ENCODE data around the gene EFL1.

Gene EFL1

DNA sequence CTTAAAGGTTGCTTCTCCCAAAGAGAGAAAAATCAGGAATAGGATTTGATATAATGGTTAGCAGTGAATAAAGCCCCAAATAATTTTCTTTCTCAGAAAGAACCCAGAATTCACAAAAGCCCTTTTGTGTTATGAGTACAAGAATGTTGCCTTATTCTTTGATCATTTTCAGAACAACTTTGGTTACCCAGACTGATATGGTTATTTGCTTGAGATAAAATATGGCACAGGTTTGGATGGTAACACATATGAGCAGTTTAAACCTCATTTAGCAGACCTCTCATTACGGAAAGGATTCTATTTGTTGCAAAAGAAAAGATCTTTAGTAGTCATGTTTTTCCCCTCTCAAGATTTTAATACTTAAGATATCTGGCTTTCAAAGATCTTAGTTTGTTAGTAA, 111.9 kb downstream of the EFL1 start:
- Histone ChIP-seq H3K9me3 (ENCODE audit: insufficient read depth, low read depth, low read length) (no peaks in the 10 kb centered on the region), H3K27me3 (ENCODE audit: insufficient read depth, low read length) (no peaks in the 10 kb centered on the region), H3K4me2 (ENCODE audit: low read length) (no peak overlapping the region), H3K4me1 (ENCODE audit: control insufficient read depth in 1 of 2, insufficient read depth in 2 of 2, low read length in 2 of 2) (peaks cover 0 to 2% of the 10 kb centered on the region in 2 experiments), H4K91ac (ENCODE audit: low read depth, low read length) (no peak overlapping the region), H3K4ac (ENCODE audit: low read depth, low read length) (no peak overlapping the region), H3K9ac (ENCODE audit: low read length) (no peak overlapping the region), H3K14ac (ENCODE audit: low read length) (no peak overlapping the region), H3K79me2 (ENCODE audit: control insufficient read depth, insufficient read depth, low read length, poor library complexity) (no peaks in the 10 kb centered on the region), H3K27ac (ENCODE audit: low read depth, low read length) (no peak overlapping the region), H4K8ac (ENCODE audit: low read depth, low read length) (no peak overlapping the region), H3K4me3 (ENCODE audit: low read depth, low read length) (no peak overlapping the region), H2AFZ (ENCODE audit: insufficient read depth, low read length, poor library complexity) (no peak overlapping the region), H3K36me3 (ENCODE audit: control insufficient read depth in 1 of 2, insufficient read depth in 2 of 2, low read length in 2 of 2) (no peaks in the 10 kb centered on the region), H3K23ac (ENCODE audit: low read length) (no peak overlapping the region), H2AK5ac (ENCODE audit: low read length) (no peak overlapping the region), H2BK12ac (ENCODE audit: low read length) (no peak overlapping the region), H3K18ac (ENCODE audit: low read length) (no peak overlapping the region), H2BK5ac (ENCODE audit: low read depth, low read length, poor library complexity) (no peak overlapping the region), H2BK120ac (ENCODE audit: insufficient read depth, low read length, poor library complexity) (no peak overlapping the region), H4K12ac (ENCODE audit: low read depth, low read length) (no peak overlapping the region), H3K79me1 (ENCODE audit: low read length) (no peaks in the 10 kb centered on the region)
- no peak for DNase-seq
- no CpG with 5 or more reads among the region's 1 CpG for WGBS (ENCODE audit: extremely low coverage, insufficient coverage, insufficient read length)

DNA sequence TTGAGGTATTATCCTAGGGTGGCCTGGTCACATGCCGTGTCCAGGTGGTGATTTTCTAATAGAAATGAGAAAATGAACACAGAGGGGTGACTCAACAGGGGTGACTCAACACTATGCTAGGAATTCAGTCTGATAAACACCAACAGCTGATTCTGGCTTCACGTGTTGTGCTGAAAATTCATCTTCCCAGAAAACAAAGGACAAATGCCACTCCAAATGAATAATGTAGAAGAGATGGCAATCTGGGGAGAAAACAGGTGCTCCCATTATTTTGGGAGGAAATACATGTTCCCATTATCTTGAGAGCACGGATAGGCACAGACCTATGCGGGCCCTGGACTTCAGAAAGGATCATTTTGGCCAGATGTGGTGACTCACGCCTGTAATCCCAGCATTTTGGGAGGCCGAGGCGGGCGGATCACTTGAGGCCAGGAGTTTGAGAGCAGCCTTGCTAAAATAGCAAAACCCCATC, 115.5 kb downstream of the EFL1 start:
- Histone ChIP-seq H4K12ac (ENCODE audit: low read depth, low read length) (no peak overlapping the region), H4K91ac (ENCODE audit: low read depth, low read length) (no peak overlapping the region), H2BK12ac (ENCODE audit: low read length) (no peak overlapping the region), H3K27ac (ENCODE audit: low read depth, low read length) (no peak overlapping the region), H3K18ac (ENCODE audit: low read length) (no peak overlapping the region), H2AFZ (ENCODE audit: insufficient read depth, low read length, poor library complexity) (no peak overlapping the region), H3K79me2 (ENCODE audit: control insufficient read depth, insufficient read depth, low read length, poor library complexity) (no peaks in the 10 kb centered on the region), H3K14ac (ENCODE audit: low read length) (no peak overlapping the region), H4K8ac (ENCODE audit: low read depth, low read length) (no peak overlapping the region), H3K4me3 (ENCODE audit: low read depth, low read length) (no peak overlapping the region), H3K9me3 (ENCODE audit: insufficient read depth, low read depth, low read length) (no peaks in the 10 kb centered on the region), H3K79me1 (ENCODE audit: low read length) (no peaks in the 10 kb centered on the region), H3K23ac (ENCODE audit: low read length) (no peak overlapping the region), H3K4ac (ENCODE audit: low read depth, low read length) (no peak overlapping the region), H2BK120ac (ENCODE audit: insufficient read depth, low read length, poor library complexity) (no peak overlapping the region), H3K36me3 (ENCODE audit: control insufficient read depth in 1 of 2, insufficient read depth in 2 of 2, low read length in 2 of 2) (no peaks in the 10 kb centered on the region), H2BK5ac (ENCODE audit: low read depth, low read length, poor library complexity) (no peak overlapping the region), H3K4me2 (ENCODE audit: low read length) (no peak overlapping the region), H3K27me3 (ENCODE audit: insufficient read depth, low read length) (no peaks in the 10 kb centered on the region), H3K4me1 (ENCODE audit: control insufficient read depth in 1 of 2, insufficient read depth in 2 of 2, low read length in 2 of 2) (peaks cover 0 to 2% of the 10 kb centered on the region in 2 experiments), H3K9ac (ENCODE audit: low read length) (no peak overlapping the region), H2AK5ac (ENCODE audit: low read length) (no peak overlapping the region)
- no CpG with 5 or more reads among the region's 8 CpGs for WGBS (ENCODE audit: extremely low coverage, insufficient coverage, insufficient read length)
- DNase-seq = peak; percentile 88 to 89

DNA sequence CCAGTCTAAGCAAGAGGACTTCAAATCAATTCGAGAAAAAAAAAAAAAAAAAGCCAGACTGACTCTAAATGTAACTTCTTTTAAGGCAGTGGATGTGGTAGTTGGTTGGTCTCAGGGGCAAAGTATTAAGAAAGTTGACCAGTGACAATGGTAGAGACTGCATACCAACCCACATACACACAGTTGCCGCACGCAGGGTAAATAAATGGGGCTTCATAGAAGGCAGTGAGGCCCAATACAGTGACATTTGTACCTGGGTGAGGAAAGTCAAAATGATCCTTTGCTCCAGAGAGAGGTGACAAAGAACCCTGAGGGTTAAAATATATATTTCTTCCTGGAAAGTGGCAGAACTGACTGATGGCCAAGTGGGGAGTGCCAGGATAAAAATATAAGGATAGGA, 116.0 kb downstream of the EFL1 start:
- Histone ChIP-seq H3K23ac (ENCODE audit: low read length) (no peak overlapping the region), H3K36me3 (ENCODE audit: control insufficient read depth in 1 of 2, insufficient read depth in 2 of 2, low read length in 2 of 2) (no peaks in the 10 kb centered on the region), H3K79me2 (ENCODE audit: control insufficient read depth, insufficient read depth, low read length, poor library complexity) (no peaks in the 10 kb centered on the region), H4K8ac (ENCODE audit: low read depth, low read length) (no peak overlapping the region), H2AK5ac (ENCODE audit: low read length) (no peak overlapping the region), H2BK120ac (ENCODE audit: insufficient read depth, low read length, poor library complexity) (no peak overlapping the region), H3K18ac (ENCODE audit: low read length) (no peak overlapping the region), H3K79me1 (ENCODE audit: low read length) (no peaks in the 10 kb centered on the region), H4K91ac (ENCODE audit: low read depth, low read length) (no peak overlapping the region), H3K4ac (ENCODE audit: low read depth, low read length) (no peak overlapping the region), H3K4me2 (ENCODE audit: low read length) (no peak overlapping the region), H4K12ac (ENCODE audit: low read depth, low read length) (no peak overlapping the region), H3K4me1 (ENCODE audit: control insufficient read depth in 1 of 2, insufficient read depth in 2 of 2, low read length in 2 of 2) (peaks cover 0 to 2% of the 10 kb centered on the region in 2 experiments), H3K14ac (ENCODE audit: low read length) (no peak overlapping the region), H3K27me3 (ENCODE audit: insufficient read depth, low read length) (no peaks in the 10 kb centered on the region), H2BK5ac (ENCODE audit: low read depth, low read length, poor library complexity) (no peak overlapping the region), H2BK12ac (ENCODE audit: low read length) (no peak overlapping the region), H3K9ac (ENCODE audit: low read length) (no peak overlapping the region), H3K4me3 (ENCODE audit: low read depth, low read length) (no peak overlapping the region), H3K27ac (ENCODE audit: low read depth, low read length) (no peak overlapping the region), H3K9me3 (ENCODE audit: insufficient read depth, low read depth, low read length) (no peaks in the 10 kb centered on the region), H2AFZ (ENCODE audit: insufficient read depth, low read length, poor library complexity) (no peak overlapping the region)
- DNase-seq = no peak
- no CpG with 5 or more reads among the region's 3 CpGs for WGBS (ENCODE audit: extremely low coverage, insufficient coverage, insufficient read length)

DNA sequence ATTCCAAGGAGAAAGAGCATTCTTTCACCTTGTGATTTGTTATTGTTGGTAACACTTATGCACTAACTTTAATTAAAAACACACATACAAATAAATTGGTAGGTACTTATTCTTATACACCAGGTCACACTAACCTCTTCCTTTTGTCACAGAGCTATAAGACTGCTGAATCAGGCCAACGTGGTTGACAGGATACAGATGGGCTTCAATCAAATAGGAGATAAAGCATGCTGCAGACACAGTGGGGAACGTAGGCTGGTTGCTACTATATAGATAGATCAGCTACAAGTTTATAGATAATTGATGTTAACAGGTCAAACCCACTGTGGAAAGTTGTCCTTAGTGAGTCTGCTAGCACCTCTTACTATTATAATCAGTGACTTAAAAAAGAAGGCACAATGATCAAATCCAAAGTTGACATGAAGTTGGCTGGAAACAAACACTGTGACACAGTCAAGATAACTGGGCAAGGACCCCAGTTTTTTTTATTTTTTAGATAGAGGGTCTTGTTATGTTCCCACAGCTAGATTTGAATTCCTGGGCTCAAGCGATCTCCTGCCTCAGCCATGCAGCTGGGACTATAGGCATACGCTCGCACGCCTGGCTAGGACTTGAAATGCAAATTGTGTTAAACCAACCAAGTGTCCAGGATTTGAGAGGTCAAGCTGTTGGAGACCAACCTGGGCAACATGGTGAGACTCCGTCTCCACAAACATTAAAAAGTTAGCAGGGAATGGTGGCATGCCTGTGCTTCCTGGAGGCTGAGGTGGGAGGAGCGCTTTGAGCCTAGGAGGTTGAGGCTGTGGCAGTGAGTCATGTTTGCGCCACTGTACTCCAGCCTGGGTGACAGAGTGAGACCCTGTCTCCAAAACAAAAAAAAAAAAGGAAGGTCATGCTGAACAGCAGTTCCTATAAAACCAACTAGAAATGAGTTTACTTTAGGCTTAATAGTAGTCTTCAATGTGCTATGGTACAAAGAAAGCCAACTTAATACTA, 118.8 kb downstream of the EFL1 start:
- Histone ChIP-seq H3K27me3 (ENCODE audit: insufficient read depth, low read length) (no peaks in the 10 kb centered on the region), H4K8ac (ENCODE audit: low read depth, low read length) (no peak overlapping the region), H3K27ac (ENCODE audit: low read depth, low read length) (no peak overlapping the region), H3K79me2 (ENCODE audit: control insufficient read depth, insufficient read depth, low read length, poor library complexity) (no peaks in the 10 kb centered on the region), H3K4me1 (ENCODE audit: control insufficient read depth in 1 of 2, insufficient read depth in 2 of 2, low read length in 2 of 2) (peaks cover 0 to 7% of the 10 kb centered on the region in 2 experiments), H2BK12ac (ENCODE audit: low read length) (no peak overlapping the region), H2AK5ac (ENCODE audit: low read length) (no peak overlapping the region), H4K91ac (ENCODE audit: low read depth, low read length) (no peak overlapping the region), H3K4me2 (ENCODE audit: low read length) (no peak overlapping the region), H3K23ac (ENCODE audit: low read length) (peak overlapping the region; percentile 89), H3K36me3 (ENCODE audit: control insufficient read depth in 1 of 2, insufficient read depth in 2 of 2, low read length in 2 of 2) (no peaks in the 10 kb centered on the region), H3K9ac (ENCODE audit: low read length) (no peak overlapping the region), H3K4ac (ENCODE audit: low read depth, low read length) (no peak overlapping the region), H2BK5ac (ENCODE audit: low read depth, low read length, poor library complexity) (no peak overlapping the region), H4K12ac (ENCODE audit: low read depth, low read length) (no peak overlapping the region), H2AFZ (ENCODE audit: insufficient read depth, low read length, poor library complexity) (no peak overlapping the region), H3K79me1 (ENCODE audit: low read length) (no peaks in the 10 kb centered on the region), H3K9me3 (ENCODE audit: insufficient read depth, low read depth, low read length) (no peaks in the 10 kb centered on the region), H2BK120ac (ENCODE audit: insufficient read depth, low read length, poor library complexity) (no peak overlapping the region), H3K4me3 (ENCODE audit: low read depth, low read length) (no peak overlapping the region), H3K14ac (ENCODE audit: low read length) (no peak overlapping the region), H3K18ac (ENCODE audit: low read length) (no peak overlapping the region)
- peak in 1 of 2 donors; percentile 32 for DNase-seq
- WGBS (ENCODE audit: extremely low coverage, insufficient coverage, insufficient read length) = no CpG with 5 or more reads among the region's 9 CpGs

All from trophoblast cell (in vitro differentiated cells and primary cell).